OCI-M1 (cell line): ENCODE data around the gene EXOC4.
"Not testable (repeated sequence)": the region's sequence is repeated elsewhere in the genome, so short reads cannot be mapped to it uniquely, and the experiment has no call there.

Source experiments
- DNase-seq: peaks from one replicate; lab custom pipeline; 2025; lab: John Stamatoyannopoulos, UW

EXOC4 gene

GRCh38 chr7:133315332-133316040 lies 62.6 kb downstream of the EXOC4 start:
- no peak for DNase-seq

DNA sequence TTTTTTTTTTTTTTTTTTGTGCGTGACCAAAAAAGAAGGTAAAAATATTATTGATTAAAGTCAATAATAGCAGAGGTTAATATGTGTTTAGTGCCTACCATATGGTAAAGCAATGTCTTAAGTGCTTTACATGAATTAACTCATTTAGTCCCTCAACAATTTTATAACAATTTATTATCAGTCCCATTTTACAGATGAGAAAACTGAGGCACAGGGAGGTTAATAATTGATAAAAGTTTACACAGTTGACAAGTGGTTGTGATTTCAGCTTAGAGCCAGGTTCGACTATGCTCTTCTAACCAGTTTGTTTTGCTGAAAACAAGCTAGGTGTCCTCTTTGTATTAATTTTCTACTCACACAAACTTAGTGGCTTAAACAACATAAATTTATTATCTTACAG lies 67.0 kb downstream of the EXOC4 start:
- no peak for DNase-seq

DNA sequence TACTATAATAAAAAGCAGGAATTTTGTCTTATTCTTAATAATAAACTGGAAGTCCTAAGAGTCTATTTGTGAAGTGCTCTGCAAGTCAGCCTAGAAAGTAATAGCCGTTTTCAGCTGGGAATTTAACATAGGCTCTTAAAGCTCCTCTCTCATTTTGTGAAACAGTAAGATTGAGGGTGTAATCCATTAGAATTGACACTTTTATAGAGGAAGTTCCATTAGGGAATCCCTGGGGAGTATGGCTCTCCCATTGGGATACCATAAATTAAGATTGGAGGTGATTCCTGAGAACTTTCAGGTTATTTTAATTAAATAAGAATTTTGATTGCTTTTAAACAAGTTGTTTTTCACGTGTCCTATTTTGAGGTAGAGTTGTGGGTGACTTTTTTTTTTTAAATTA lies 68.0 kb downstream of the EXOC4 start:
- DNase-seq, result no peak

DNA sequence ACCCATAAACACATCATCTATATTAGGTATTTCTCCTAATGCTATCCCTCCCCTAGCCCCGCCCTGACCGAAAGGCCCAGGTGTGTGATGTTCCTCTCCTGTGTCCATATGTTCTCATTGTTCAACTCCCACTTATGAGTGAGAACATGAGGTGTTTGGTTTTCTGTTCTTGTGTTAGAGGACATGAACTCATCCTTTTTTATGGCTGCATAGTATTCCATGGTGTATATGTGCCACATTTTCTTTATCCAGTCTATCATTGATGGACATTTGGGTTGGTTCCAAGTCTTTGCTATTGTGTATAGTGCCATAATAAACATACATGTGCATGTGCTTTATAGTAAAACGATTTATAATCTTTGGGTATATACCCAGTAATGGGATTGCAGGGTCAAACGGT lies 68.5 kb downstream of the EXOC4 start:
- not testable (repeated sequence) for DNase-seq

GRCh38 chr7:133326745-133327144 lies 73.9 kb downstream of the EXOC4 start:
- not testable (repeated sequence) for DNase-seq

GRCh38 chr7:133328021-133328420 lies 75.1 kb downstream of the EXOC4 start:
- DNase-seq, result not testable (repeated sequence)

DNA sequence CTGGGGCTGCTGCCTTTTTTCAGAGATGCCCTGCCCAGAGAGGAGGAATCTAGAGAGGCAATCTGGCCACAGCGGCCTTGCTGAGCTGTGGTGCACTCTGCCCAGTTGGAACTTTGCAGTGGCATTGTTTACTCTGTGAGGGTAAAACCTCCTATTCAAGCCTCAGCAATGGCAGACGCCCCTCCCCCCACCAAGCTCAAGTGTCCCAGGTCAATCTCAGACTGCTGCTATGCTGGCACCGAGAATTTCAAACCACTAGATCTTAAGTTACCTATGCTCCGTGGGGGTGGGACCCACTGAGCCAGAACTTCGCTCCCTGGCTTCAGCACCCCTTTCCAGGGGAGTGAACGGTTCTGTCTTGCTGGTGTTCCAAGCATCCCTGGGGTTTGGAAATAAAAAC lies 77.2 kb downstream of the EXOC4 start:
- DNase-seq, result no peak

DNA sequence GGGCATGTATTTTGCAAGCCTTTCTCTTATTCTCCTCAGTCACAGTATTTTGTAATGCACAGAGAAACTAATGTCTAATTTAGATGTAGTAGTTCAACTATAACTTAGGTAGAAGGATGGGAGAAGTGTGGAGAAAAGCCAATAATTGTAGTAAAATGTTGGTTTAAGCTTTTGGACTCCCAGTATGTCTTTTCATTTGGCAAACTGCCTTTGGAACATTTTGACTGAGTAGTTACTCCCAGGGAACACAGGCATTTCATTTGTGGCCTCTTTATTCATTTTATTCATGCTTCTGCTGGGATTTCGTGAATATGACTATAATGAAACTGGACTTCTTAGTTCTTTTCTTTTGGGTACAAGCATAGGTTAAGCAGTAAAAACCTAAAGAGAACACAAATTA lies 79.0 kb downstream of the EXOC4 start:
- no peak for DNase-seq

GRCh38 chr7:133339772-133340171 lies 86.9 kb downstream of the EXOC4 start:
- DNase-seq, result no peak

DNA sequence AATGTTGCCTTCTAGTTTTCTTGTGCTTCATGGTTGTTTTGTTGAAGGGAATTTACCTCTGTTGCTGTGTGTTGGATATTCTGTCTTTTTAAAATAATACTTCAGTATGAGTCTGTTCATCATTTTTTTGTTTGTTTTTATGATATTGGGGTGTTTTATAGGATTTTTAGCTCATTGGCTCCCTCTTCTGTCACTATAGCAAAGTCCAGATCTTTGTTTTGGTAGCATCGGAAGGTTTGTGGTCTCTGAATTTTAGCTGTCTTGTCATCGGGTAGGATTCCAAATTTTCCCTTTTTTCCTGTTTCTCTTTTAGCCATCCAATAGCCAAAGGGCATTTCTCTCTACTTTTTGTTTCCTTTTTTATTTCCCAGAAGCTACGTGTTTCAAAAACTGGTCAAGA lies 91.4 kb downstream of the EXOC4 start:
- peak; percentile 1 for DNase-seq

GRCh38 chr7:133345690-133346421 lies 93.0 kb downstream of the EXOC4 start:
- DNase-seq, result no peak

DNA sequence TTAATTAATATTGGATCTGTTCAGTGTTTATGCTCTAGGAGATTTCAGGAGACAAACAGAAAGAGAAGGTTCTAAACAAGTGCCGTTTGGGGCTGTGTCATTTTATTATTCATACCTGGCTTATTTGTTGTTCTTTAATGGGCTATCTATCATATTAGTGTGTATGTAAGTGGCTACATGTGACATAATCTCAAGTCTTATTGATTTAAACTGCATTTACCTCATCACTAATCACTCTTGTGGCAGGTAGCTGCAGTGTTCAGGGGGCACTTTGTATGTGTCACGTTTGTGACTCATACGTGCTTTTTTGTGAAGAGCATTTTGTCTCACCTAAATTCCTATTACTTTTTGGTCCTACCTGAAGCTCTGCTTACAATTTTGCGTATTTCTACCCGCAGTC lies 95.4 kb downstream of the EXOC4 start:
- no peak for DNase-seq

DNA sequence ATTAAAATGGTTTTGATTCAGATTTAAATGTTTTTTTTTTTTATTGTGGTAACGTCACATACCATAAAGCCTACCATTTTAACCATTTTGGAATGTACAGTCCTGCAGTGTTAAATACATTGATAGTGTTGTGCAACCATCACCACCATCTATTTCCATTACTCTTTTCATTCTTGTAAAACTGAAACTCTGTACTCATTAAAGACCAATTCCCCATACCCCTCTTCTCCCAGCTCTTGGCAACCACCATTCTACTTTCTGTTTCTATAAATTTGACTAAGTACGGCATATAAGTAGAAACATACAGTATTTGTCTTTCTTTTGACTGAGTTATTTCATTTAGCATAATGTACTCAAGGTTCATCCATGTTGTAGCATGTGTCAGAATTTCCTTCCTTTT lies 96.2 kb downstream of the EXOC4 start:
- DNase-seq, result no peak

DNA sequence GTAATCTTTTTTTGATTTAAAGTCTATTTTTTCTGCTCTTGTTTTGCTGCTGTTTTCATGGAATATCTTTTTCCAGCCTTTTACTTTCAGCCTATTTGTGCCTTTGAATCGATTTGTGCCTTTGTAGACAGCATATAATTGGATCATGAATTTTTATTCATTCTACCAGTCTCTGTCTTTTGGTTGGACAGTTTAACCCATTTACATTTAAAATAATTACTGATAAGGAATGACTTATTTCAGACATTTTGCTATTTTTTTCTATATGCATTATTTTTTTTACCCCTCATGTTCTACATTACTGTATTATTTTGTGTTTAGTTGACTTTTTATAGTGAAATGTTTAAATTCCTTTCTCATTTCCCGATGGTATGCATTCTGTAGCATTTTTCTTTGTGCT lies 99.6 kb downstream of the EXOC4 start:
- DNase-seq, result no peak

DNA sequence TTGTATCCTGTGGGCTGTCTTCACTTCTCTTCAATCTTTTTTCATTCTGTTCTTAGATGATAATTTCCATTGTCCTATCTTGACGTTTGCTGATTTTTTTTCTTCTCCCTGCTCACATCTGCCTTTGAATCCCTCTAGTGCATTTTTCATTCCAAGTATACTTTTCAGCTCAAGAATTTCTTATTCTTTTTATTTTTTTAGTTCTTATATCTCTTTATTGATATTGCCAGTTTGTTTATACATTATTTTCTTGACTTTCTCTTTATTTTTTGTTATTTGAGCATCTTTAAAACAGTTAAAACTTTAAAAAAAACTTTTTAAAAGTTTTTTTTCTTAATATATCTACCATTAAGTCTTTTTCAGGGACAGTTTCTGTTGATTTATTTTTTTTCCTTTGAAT lies 100.9 kb downstream of the EXOC4 start:
- no peak for DNase-seq

DNA sequence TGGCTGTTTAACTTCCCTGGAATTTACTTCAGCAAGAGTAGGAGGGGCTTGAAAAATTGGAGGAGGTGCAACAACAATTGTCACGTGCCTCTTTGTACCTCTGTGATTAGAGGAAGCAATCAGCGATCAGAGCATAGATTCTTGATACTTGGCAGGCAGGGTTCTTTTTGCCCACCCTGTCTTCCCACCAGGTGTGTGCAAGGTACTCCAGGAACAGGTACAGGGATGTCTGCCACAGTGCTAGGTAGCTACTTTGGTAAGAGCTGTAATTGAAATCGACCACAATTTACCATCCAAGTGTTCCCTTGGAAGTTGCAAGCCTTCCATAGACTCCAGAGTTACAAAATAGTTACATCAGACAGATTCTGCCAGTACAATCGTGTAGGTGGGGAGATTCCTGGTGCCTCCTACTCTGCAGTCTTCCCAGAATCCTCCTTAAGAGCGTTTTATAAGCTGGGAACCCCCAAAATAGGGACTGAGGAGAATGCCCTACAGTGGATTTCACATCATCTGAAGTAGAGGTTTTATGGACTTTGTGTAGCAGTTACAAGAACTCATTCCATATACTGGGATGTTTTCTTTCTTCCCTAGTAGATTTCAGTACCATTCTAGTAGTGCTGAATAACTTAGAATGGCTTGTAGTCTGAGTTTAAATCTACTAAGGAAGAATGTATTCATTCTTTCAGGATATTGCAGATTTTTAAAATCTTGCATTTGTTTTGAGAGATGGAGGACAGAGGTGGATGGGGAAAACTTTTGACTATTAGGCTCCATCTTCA lies 101.9 kb downstream of the EXOC4 start:
- DNase-seq, result peak; percentile 35

- DNase-seq, result peak; percentile 55
Measured at GRCh38 chr7:133355325-133355708, 102.4 kb downstream of the EXOC4 start.

- no peak for DNase-seq
Measured at GRCh38 chr7:133355822-133356221, 102.9 kb downstream of the EXOC4 start.

DNA sequence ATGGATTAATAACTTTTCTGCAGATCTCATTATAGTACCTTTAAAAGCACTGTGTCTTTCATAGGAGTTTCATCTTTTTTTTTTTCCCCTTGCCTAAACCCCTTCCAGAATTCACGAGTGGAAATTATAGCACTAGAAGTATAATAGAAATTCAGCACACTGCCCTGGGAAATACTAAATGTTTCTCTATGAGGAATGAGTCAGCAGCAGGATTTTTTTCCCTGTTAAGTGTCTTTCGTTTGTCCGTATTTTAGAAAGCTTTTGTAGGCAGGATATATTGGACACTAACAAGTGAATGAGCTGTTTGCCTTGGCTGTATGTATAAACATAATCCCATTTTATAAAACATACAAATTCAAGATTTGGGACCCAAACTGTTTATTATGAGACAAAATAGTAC lies 105.8 kb downstream of the EXOC4 start:
- no peak for DNase-seq

DNA sequence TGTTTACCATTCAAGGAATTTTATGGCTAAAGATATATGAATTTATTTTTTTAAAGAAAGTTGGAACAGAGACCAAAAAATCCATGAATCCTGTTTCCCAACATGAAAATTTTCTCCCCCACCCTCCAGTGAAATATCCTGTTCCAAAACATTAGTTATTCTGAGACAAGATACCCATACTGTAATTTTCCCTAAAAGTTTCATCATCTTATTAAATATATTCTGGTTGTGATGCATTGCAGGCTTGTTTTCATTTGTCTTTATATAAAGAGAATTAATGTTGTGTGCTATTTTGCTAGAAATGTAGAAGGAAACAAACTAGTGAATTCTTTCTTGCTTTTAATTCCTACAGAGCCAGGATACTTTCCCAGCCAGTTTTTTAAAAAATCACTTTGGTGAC lies 106.6 kb downstream of the EXOC4 start:
- DNase-seq, result peak; percentile 1

GRCh38 chr7:133360201-133360600 lies 107.3 kb downstream of the EXOC4 start:
- no peak for DNase-seq

DNA sequence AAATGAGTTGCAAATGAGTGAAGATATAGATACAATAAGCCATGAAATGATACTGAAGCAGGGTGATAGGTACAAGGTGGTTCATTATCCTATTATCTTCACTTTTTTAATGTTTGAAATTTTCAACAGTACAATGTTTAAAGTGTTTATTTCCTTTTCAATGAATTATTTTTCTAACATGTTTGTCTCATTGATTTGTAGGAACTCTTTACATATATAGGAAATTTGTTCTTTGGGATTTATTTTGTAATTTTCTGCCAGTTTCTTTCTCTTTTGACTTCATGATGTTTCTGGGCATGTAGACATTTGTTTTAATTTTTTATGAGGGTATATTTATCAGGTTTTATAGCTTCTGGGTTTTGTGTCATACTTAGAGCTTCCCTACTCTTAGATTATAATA lies 108.9 kb downstream of the EXOC4 start:
- no peak for DNase-seq
